ENCODE results near the gene KCNQ1. TPM values are rescaled to one million over a fixed set of nuclear protein-coding genes. Genes with fewer than 3 reads are reported as not detected.

KCNQ1 gene
- total RNA-seq, 2 experiments from 2014 or later, result 20.4 to 26.0 TPM

DNA sequence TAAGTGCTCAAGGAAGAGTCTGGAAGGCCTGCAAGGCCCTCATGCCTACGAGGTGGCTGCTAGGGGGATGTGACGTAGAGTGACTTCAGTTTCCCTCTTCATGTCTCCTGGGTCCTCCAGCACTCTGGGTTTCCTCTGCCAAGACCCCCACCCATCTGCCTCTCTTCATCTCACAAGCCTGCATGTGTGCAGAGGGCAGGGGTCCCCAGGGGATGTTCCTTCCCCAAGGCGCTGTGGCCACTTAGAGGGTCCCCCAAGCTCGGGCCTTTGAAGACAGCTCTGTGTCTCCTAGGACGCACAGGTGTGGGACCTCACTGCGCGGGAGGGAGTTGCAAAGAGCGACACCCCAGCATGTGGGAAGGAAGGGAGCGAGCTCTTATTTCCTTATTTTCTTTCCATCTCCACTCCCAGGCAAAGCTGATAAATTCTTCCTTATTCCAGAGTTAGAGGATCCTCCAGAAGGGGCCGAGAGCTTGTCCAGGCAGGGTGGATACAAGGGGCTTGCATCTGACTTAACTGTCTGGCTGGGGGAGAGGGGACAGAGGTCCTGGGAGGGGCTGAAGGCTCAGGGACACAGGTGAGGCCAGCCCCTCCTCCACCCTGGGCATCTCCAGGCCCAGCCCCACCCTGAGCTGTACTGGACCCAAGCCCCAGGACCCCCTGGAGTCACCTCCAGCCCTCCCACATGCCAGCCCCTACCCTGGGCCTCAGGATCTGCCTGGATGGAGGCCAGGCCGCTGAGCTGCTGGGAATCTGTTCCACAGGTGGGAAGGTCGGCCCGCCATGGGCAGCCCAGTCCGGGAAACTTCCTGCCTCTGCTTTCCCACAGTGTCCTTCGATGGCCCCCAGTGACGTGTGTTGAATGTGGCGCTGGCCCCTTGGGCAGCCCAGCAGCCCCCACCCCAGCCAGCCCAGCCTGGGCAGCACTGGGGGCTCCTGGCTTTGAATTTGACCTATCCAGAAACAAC lies 314.7 kb downstream of the KCNQ1 start:
- no peaks in the 10 kb centered on the region for H3K9me3 Mint-ChIP-seq (ENCODE audit: insufficient read depth)
- no peaks in the 10 kb centered on the region for H3K36me3 Mint-ChIP-seq (ENCODE audit: low read depth)
- CTCF ChIA-PET, result no interaction called here

DNA sequence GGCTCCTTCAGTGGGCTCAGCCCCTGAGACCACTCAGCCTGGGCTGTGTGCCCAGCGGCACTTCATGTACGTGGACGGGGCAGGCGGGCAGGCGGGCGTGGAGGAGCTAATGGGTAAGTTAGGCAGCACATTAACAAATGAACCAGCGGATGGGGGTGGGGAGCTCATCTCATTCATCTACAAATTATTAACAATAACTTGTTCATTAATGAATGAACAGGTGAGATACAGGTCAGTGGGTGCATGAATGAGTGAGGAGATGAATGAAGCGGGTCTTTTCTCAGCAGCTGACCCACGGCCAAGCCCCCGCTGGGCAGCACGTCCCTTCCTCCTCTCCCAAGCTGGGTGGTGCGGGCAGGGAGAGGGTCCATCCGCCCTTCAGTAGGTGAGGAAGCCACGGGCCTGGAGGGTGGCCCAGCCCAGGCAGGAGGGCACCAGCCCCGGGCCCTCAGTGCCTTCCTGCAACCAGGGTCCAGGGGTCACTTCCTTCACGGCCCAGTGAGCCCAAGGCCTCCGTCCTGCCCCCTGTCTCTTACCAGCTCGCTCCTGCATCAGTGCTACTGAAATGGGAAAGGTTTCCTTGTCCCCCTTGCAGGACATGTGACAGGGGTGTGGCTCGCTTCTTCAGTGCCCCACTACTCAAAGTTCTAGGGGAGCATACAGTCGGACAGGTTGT lies 315.5 kb downstream of the KCNQ1 start:
- no peak for ATAC-seq
- no peaks in the 10 kb centered on the region for H3K36me3 Mint-ChIP-seq (ENCODE audit: low read depth)
- H3K9me3 Mint-ChIP-seq (ENCODE audit: insufficient read depth), result no peaks in the 10 kb centered on the region
- CTCF ChIA-PET, result no interaction called here
- H3K27me3 Mint-ChIP-seq (ENCODE audit: low read depth), result no peaks in the 10 kb centered on the region
- POLR2A ChIA-PET, result no interaction called here
- H3K4me1 Mint-ChIP-seq (ENCODE audit: low read depth), result no peaks in the 10 kb centered on the region
- no peak overlapping the region for H3K4me3 Mint-ChIP-seq
- no peak overlapping the region for H3K27ac Mint-ChIP-seq
- DNase-seq, result no peak

More for the DNA sequence above, 314.7 kb downstream of the KCNQ1 start:
- Mint-ChIP-seq H3K4me1 (ENCODE audit: low read depth) (no peaks in the 10 kb centered on the region), H3K27me3 (ENCODE audit: low read depth) (no peaks in the 10 kb centered on the region), H3K4me3 (no peak overlapping the region), H3K27ac (no peak overlapping the region)
- ATAC-seq (no peak), DNase-seq (no peak)
- POLR2A ChIA-PET, result no interaction called here

DNA sequence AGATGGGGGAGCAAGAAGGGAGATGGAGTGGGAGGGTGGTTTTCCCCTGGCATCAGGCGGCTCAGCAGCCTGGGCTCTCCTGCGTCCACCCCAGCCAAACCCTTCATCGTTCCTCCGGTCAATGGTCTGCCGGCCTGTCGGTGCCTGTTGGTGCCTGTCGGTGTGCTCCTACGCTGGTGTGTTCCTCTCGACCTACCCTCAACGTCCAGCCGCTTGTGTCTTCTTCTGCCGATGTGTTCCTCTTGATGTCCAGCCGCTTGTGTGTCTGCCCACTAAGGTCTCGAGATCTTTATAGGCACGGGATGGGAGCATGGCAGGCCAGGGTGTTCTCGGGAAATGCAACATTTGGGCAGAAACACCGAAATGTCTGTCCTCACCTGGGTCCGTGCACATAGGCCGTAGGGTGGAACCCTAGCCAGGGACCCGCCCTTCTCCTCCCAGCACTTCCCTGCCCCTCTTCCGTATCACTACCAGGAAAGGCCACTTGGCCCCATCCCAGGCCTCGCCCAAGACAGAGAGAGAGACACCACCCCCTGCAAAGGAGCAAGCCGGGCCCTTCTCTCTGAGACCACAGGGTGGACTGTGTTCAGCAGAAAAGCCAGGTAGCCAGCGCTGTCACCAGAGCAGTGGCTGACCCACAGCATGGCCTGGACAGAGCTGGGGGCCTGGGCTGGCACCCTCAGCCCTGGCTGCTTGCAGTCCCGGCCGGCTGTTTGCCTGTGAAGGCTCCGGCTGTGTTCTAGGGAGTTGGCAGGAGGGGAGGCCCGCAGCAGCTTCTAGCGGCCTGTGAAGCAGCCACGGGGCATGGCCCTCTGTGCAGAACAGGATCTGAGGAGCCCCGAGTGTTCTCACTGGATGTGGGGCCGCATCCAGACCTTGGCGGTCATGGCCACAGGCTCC lies 316.6 kb downstream of the KCNQ1 start:
- H3K9me3 Mint-ChIP-seq (ENCODE audit: insufficient read depth), result no peaks in the 10 kb centered on the region
- no peaks in the 10 kb centered on the region for H3K36me3 Mint-ChIP-seq (ENCODE audit: low read depth)
- ATAC-seq (no peak), DNase-seq (no peak)
- peaks cover 2% of the 10 kb centered on the region for H3K27me3 Mint-ChIP-seq (ENCODE audit: low read depth)
- POLR2A ChIA-PET, result no interaction called here
- no peak overlapping the region for H3K27ac Mint-ChIP-seq
- CTCF ChIA-PET, result no interaction called here
- H3K4me3 Mint-ChIP-seq, result no peak overlapping the region
- H3K4me1 Mint-ChIP-seq (ENCODE audit: low read depth), result no peaks in the 10 kb centered on the region

DNA sequence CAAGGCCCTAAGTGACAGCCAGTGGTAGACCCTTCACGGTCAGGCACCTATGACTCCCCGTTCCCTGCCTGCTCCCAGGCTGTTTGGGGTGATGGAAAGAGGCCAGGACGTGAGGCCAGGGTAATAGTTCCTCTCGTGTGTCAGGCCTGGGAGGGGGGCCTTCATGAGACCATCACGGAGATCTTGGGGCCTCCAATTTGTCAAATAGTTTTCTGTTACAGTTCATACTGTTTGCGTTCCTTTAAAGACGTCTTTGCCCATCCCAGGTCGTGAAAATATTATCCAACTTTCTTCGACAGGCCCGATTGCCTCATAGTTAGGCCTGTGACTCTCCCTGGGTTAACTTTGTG lies 317.2 kb downstream of the KCNQ1 start:
- no peaks in the 10 kb centered on the region for H3K4me1 Mint-ChIP-seq (ENCODE audit: low read depth)
- CTCF ChIA-PET, result no interaction called here
- H3K9me3 Mint-ChIP-seq (ENCODE audit: insufficient read depth), result no peaks in the 10 kb centered on the region
- H3K27me3 Mint-ChIP-seq (ENCODE audit: low read depth), result peaks cover 2% of the 10 kb centered on the region
- H3K27ac Mint-ChIP-seq, result no peak overlapping the region
- ATAC-seq (no peak), DNase-seq (no peak)
- POLR2A ChIA-PET, result no interaction called here
- no peak overlapping the region for H3K4me3 Mint-ChIP-seq
- no peaks in the 10 kb centered on the region for H3K36me3 Mint-ChIP-seq (ENCODE audit: low read depth)

DNA sequence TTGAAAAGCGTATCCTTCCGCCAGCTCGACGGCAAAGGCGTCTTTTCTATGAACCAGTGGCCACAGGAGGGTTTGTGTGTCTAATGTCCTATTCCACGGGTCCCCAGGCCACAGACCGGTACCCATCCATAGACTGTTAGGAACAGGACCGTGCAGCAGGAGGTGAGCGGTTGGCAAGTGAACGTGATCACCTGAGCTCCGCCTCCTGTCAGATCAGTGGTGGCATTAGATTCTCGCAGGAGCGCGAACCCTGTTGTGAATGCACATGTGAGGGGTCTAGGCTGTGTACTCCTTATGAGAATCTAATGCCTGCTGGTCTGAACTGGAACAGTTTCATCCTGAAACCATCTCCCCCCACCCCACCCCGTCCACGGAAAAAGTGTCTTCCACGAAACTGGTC lies 317.6 kb downstream of the KCNQ1 start:
- peaks cover 2% of the 10 kb centered on the region for H3K27me3 Mint-ChIP-seq (ENCODE audit: low read depth)
- ATAC-seq, result no peak

DNA sequence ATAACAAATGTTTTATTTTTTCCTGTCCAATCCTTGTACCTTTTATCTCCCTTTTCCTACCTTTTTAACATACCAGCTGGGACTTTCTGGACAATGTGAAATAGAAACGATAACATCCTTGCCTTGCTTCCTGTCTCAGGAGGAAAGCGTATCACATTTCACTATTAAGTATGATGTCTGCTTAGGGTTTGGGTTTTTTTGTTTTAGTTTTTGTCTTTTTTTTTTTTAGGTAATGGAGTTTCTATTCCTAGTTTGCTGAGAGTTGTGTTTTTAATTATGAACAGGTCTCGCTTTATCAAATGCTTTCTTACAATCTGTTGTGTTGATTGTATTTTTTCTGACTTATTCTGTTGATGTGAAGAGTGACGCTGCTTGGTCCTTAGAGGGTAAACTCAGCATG lies 319.2 kb downstream of the KCNQ1 start:
- ChIA-PET CTCF (no interaction called here), POLR2A (no interaction called here)
- Mint-ChIP-seq H3K27ac (no peak overlapping the region), H3K9me3 (ENCODE audit: insufficient read depth) (no peaks in the 10 kb centered on the region), H3K27me3 (ENCODE audit: low read depth) (peaks cover 2% of the 10 kb centered on the region), H3K4me3 (no peak overlapping the region), H3K4me1 (ENCODE audit: low read depth) (no peaks in the 10 kb centered on the region), H3K36me3 (ENCODE audit: low read depth) (no peaks in the 10 kb centered on the region)
- DNase-seq, result no peak
- ATAC-seq, result no peak

More for the DNA sequence above, 317.6 kb downstream of the KCNQ1 start:
- Mint-ChIP-seq H3K27ac (no peak overlapping the region), H3K36me3 (ENCODE audit: low read depth) (no peaks in the 10 kb centered on the region), H3K4me3 (no peak overlapping the region), H3K4me1 (ENCODE audit: low read depth) (no peaks in the 10 kb centered on the region), H3K9me3 (ENCODE audit: insufficient read depth) (no peaks in the 10 kb centered on the region)
- DNase-seq, result no peak
- ChIA-PET CTCF (no interaction called here), POLR2A (no interaction called here)

DNA sequence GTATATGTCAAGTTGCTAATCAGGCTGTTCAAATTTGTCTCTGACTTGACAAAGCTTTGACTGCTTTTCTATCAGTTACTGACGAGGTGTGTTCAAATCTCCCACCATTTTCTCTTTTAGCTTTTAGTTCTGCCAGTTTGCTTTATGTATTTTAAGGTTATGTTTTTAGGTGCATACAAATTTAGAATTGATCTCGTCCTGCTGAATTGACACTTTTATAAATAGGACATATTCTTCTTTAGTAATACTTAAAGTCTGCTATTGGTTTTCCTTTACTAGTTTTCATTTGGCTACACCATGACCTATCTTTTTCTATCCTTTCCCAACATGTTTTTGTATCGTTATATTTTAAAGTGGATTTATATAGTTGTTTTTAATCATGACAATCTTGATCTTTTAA lies 320.7 kb downstream of the KCNQ1 start:
- no peak overlapping the region for H3K4me3 Mint-ChIP-seq
- ChIA-PET CTCF (interaction anchor here (1.3 kb wide), 1 partner anchor 326 kb away, joined by 3 read pairs; no protein-coding TSS in a partner anchor), POLR2A (interaction anchor here (0.9 kb wide), 1 partner anchor 13 kb away, joined by 3 read pairs; no protein-coding TSS in a partner anchor)
- no peaks in the 10 kb centered on the region for H3K36me3 Mint-ChIP-seq (ENCODE audit: low read depth)
- H3K9me3 Mint-ChIP-seq (ENCODE audit: insufficient read depth), result no peaks in the 10 kb centered on the region
- ATAC-seq, result no peak
- no peak for DNase-seq
- H3K27me3 Mint-ChIP-seq (ENCODE audit: low read depth), result peaks cover 2% of the 10 kb centered on the region
- no peaks in the 10 kb centered on the region for H3K4me1 Mint-ChIP-seq (ENCODE audit: low read depth)
- H3K27ac Mint-ChIP-seq, result no peak overlapping the region

DNA sequence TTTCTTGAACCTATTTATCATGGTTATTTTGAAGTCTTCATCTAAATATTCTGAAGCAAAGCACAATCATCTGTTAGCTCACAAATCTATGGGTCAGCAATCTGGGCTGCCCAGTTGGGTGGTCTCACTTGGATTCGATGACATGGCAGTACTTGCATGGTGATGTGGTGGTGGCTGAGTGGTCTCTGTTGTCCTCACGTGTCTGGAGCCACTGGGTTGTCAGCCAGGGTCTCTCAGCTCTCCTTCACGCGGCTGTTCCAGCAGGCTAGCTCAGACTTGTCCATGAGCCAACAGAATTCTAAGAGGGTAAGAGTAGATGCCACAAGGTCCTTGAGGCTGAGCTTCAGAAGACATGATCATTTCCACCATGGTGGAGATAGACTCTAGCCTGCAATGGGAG lies 321.4 kb downstream of the KCNQ1 start:
- no peak overlapping the region for H3K27ac Mint-ChIP-seq
- H3K9me3 Mint-ChIP-seq (ENCODE audit: insufficient read depth), result no peaks in the 10 kb centered on the region
- H3K36me3 Mint-ChIP-seq (ENCODE audit: low read depth), result no peaks in the 10 kb centered on the region
- H3K27me3 Mint-ChIP-seq (ENCODE audit: low read depth), result peaks cover 2% of the 10 kb centered on the region
- DNase-seq (no peak), ATAC-seq (no peak)
- CTCF ChIA-PET, result interaction anchor here (1.3 kb wide), 1 partner anchor 325 kb away, joined by 3 read pairs; no protein-coding TSS in a partner anchor
- POLR2A ChIA-PET, result interaction anchor here (0.9 kb wide), 1 partner anchor 14 kb away, joined by 3 read pairs; no protein-coding TSS in a partner anchor
- no peaks in the 10 kb centered on the region for H3K4me1 Mint-ChIP-seq (ENCODE audit: low read depth)
- no peak overlapping the region for H3K4me3 Mint-ChIP-seq

DNA sequence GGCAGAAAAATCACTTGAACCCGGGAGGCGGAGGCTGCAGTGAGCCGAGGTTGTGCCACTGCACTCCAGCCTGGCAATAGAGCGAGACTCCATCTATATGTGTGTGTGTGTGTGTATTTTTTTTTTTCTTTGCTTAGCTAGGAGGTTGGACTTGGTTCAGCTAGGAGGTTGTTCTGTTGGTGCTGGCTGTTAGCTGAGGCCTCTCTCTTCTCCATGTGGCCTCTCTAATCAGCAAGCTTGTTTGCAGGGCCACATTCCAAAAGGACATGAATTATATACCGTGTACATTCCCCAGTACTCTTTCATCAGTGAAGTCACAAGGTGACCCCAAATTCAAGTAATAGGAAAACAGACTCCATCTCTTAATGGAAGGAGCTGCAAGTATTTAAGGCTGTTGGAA lies 322.3 kb downstream of the KCNQ1 start:
- CTCF ChIA-PET, result no interaction called here
- Mint-ChIP-seq H3K9me3 (ENCODE audit: insufficient read depth) (no peaks in the 10 kb centered on the region), H3K36me3 (ENCODE audit: low read depth) (no peaks in the 10 kb centered on the region), H3K27me3 (ENCODE audit: low read depth) (peaks cover 2% of the 10 kb centered on the region), H3K27ac (no peak overlapping the region), H3K4me3 (no peak overlapping the region), H3K4me1 (ENCODE audit: low read depth) (no peaks in the 10 kb centered on the region)
- no peak for DNase-seq
- no peak for ATAC-seq
- POLR2A ChIA-PET, result no interaction called here

DNA sequence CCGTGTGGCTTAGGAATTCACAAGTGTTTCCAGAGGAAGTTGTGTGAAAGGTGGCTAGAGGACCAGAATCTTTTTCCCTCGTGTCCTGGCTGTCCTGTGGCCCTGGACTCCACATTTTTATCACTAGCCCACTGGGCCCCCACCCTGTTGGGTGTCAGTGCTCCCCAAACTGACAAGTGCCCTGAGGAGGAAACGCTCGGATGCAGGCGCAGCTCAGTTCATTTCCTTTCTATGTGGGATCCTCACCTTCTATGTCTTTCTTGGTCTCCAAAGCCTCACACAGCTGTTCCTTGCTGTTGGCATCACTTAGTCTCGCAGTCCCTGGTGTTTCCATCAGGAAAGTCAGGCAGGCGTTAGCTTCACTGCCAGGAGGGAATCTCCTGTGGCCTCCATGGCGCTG lies 323.0 kb downstream of the KCNQ1 start:
- CTCF ChIA-PET, result no interaction called here

DNA sequence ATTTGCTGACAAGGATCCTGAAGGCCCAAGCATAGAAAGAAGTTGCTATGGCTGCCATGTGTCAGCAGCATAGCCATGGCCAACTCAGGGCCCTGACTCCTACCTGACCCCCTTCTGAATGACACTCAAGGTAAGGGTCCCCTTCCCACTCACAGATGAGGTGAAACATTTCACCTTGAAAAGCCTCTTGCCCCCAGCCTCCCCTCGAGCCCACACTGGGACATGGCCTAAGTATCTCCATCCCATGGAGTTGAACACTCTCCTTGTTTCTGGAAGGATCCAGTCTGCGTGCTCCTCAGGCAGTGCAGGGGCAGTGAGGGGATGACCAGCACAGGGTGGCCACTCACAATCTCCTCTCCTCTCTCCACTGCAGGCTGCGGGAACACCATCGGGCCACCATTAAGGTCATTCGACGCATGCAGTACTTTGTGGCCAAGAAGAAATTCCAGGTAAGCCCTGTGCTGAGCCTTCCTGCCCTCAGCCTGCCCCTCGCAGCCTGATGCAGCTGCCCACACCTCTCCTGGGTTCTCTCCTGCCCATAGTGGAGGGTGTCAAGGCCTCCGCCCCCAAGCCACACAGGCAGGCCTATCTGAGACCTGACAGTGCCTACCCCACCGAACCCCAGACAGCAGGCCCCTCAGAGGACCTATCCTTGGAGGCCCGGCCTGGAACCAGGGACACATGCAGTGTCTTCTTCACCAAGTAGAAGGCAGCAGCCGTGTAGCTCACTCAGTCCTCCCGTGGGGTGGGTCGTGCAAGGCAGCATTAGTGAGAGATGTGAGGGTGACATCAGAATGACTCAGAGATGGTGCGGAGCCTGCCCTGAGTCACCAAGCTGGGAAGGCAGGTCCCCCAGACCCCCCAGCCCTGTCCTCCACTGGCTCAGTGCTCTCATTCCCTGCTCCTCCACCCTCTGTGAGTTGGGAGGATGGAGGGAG lies 323.9 kb downstream of the KCNQ1 start:
- Mint-ChIP-seq H3K27ac (no peak overlapping the region), H3K9me3 (ENCODE audit: insufficient read depth) (no peaks in the 10 kb centered on the region), H3K4me1 (ENCODE audit: low read depth) (peaks cover 9% of the 10 kb centered on the region), H3K27me3 (ENCODE audit: low read depth) (peaks cover 11% of the 10 kb centered on the region), H3K36me3 (ENCODE audit: low read depth) (no peaks in the 10 kb centered on the region), H3K4me3 (no peak overlapping the region)
- ATAC-seq, result no peak
- CTCF ChIA-PET, result no interaction called here
- POLR2A ChIA-PET, result no interaction called here
- DNase-seq, result peak; percentile 13

More for the DNA sequence above, 323.0 kb downstream of the KCNQ1 start:
- H3K4me1 Mint-ChIP-seq (ENCODE audit: low read depth), result peaks cover 7% of the 10 kb centered on the region
- H3K27me3 Mint-ChIP-seq (ENCODE audit: low read depth), result peaks cover 2% of the 10 kb centered on the region
- H3K27ac Mint-ChIP-seq, result no peak overlapping the region
- ATAC-seq (no peak), DNase-seq (peak; percentile 4)
- H3K36me3 Mint-ChIP-seq (ENCODE audit: low read depth), result no peaks in the 10 kb centered on the region
- POLR2A ChIA-PET, result no interaction called here
- H3K9me3 Mint-ChIP-seq (ENCODE audit: insufficient read depth), result no peaks in the 10 kb centered on the region
- H3K4me3 Mint-ChIP-seq, result no peak overlapping the region
